OCI-LY7 (cell line): ENCODE results near the gene TP53I11.

ENCODE experiments used
- EZH2phosphoT487 ChIP-seq: fragments of 200-600 bp; sonication (generic); IDR thresholded peaks from 2 replicates; pipeline ENCODE4 v1.6.1; 2018; ENCODE audit warnings: low read depth, borderline replicate concordance, mild to moderate bottlenecking, mixed run types, antibody characterized with exemption, low read length, moderate library complexity, mixed read lengths
- TF ChIP-seq, protein P1 (sequence below): fragments of 200-600 bp; sonication (generic); conservative IDR thresholded peaks from 2 replicates; pipeline ENCODE4 v1.5.1; 2014; ENCODE audit warnings: mild to moderate bottlenecking, antibody characterized with exemption, low read length, moderate library complexity, mixed read lengths

DNA sequence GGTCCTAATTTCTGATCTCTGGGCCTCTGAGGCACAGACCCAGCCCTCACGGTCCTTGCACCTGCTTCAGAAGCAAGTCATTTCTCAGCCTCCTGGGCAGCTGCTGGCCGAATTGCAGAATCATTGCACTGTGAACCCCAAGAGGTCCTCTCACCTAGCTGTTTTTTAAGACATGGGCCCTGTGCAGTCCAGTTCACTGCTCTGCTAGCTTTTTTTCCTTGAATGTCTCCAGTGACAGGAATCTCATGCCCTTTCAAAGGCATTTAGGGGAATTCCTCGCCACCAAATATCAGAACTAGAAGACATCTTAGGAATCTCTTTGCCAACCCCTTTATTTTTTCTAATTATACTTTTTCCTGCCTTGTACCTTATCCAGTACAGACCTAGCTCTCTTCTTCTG, 35.6 kb upstream of the TP53I11 start:
- no peak for TF ChIP-seq EZH2phosphoT487
- TF ChIP-seq, protein P1, sequence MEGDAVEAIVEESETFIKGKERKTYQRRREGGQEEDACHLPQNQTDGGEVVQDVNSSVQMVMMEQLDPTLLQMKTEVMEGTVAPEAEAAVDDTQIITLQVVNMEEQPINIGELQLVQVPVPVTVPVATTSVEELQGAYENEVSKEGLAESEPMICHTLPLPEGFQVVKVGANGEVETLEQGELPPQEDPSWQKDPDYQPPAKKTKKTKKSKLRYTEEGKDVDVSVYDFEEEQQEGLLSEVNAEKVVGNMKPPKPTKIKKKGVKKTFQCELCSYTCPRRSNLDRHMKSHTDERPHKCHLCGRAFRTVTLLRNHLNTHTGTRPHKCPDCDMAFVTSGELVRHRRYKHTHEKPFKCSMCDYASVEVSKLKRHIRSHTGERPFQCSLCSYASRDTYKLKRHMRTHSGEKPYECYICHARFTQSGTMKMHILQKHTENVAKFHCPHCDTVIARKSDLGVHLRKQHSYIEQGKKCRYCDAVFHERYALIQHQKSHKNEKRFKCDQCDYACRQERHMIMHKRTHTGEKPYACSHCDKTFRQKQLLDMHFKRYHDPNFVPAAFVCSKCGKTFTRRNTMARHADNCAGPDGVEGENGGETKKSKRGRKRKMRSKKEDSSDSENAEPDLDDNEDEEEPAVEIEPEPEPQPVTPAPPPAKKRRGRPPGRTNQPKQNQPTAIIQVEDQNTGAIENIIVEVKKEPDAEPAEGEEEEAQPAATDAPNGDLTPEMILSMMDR, result no peak
